K562 (cell line): ENCODE data around the gene CCT3. TPM values are rescaled to one million over a fixed set of nuclear protein-coding genes. Genes with fewer than 3 reads are reported as not detected.

Experiments
- ATAC-seq: fragments of 200-7000 bp; cut with Tn5 transposase; 3 replicates; pipeline ENCODE4 v1.9.1; 2020; ENCODE audit warnings: moderate library complexity
- BruUV-seq: library from RNA; stranded (reverse); fragments of 400-500 nt; replicated peaks from 2 replicates; lab custom pipeline; 2021; lab: Mats Ljungman, UMichigan
- CTCF ChIA-PET: fragments of 300-600 bp; formaldehyde crosslinking; extraction: SDS; loops from one replicate; lab custom pipeline; 2021; ENCODE audit warnings: low intra/inter-chr PET ratio; lab: Yijun Ruan, JAX
- POLR2A ChIA-PET: fragments of 300-600, 350-650 bp; sonication (Branson Sonifier 250); formaldehyde crosslinking; extraction: SDS; loops from one replicate; lab custom pipeline; 2021; ENCODE audit warnings: antibody characterized with exemption, inconsistent platforms; lab: Yijun Ruan, JAX
- DNase-seq, 4 experiments: peaks; one replicate each; pipeline versions ENCODE4 v3.0.0 to v3.0.0-alpha.2; 2011 to 2018; ENCODE audit warnings: low spot score in 3 of 4, mixed read lengths in 3 of 4; ENCODE audit errors: extremely low read depth in 1 of 4
- FAIRE-seq: peaks from 2 replicates; lab custom pipeline; 2011; peaks lifted over from hg19 to GRCh38; lab: Jason Lieb, UNC
- H2AFZ ChIP-seq: 2 replicates; pipeline ENCODE4 v1.6.0; 2011; ENCODE audit warnings: low read depth, low read length, control low read depth, inconsistent platforms
- H3K27ac ChIP-seq: fragments of 200-600 bp; 3 replicates; pipeline ENCODE4 v1.8.0; 2011; ENCODE audit warnings: low read depth, mild to moderate bottlenecking, control low read depth, inconsistent platforms, low read length, moderate library complexity, mixed read lengths; ENCODE audit errors: extremely low read depth
- H3K27me3 ChIP-seq, 2 experiments: fragments of 300-600 bp in 1 of 2; 2 replicates in 1 of 2; 3 replicates in 1 of 2; pipeline versions ENCODE4 v1.6.0 to v1.8.0; 2011; ENCODE audit warnings: inconsistent platforms in 2 of 2, low read length in 2 of 2, mild to moderate bottlenecking in 1 of 2, mixed read lengths in 1 of 2, moderate library complexity in 1 of 2; ENCODE audit not compliant: control insufficient read depth in 2 of 2, insufficient read depth in 2 of 2
- H3K36me3 ChIP-seq: fragments of 300-600 bp; 3 replicates; pipeline ENCODE4 v1.8.0; 2011; ENCODE audit warnings: mild to moderate bottlenecking, low read length, inconsistent platforms; ENCODE audit not compliant: control insufficient read depth, insufficient read depth
- H3K4me1 ChIP-seq, 2 experiments: fragments of 200-600 bp in 1 of 2; replicated peaks in 1 of 2; 2 replicates in 1 of 2; 3 replicates in 1 of 2; pipeline versions ENCODE4 v1.5.1 to v1.8.0; 2011; ENCODE audit warnings: inconsistent platforms in 2 of 2, low read length in 2 of 2, mild to moderate bottlenecking in 1 of 2, mixed read lengths in 1 of 2, moderate library complexity in 1 of 2; ENCODE audit not compliant: control insufficient read depth in 2 of 2, insufficient read depth in 2 of 2
- H3K4me2 ChIP-seq: 2 replicates; pipeline ENCODE4 v1.6.1; 2011; ENCODE audit warnings: low read length, control low read depth, inconsistent platforms, mixed read lengths; ENCODE audit not compliant: insufficient read depth
- H3K4me3 ChIP-seq: fragments of 200-600 bp; sonication (generic), shearing (Covaris generic); 2 replicates; pipeline ENCODE4 v1.5.1; 2016; ENCODE audit warnings: control low read depth, inconsistent platforms
- H3K79me2 ChIP-seq: fragments of 200-600 bp; 3 replicates; pipeline ENCODE4 v1.8.0; 2011; ENCODE audit warnings: low read length, inconsistent platforms; ENCODE audit not compliant: control insufficient read depth, insufficient read depth
- H3K9ac ChIP-seq, 2 experiments: 2 replicates each; pipeline versions ENCODE4 v1.6.0 to v1.6.1; 2011; ENCODE audit warnings: low read depth in 2 of 2, low read length in 2 of 2, control low read depth in 1 of 2, inconsistent platforms in 1 of 2, mild to moderate bottlenecking in 1 of 2, mixed read lengths in 1 of 2; ENCODE audit not compliant: insufficient read depth in 1 of 2
- H3K9me1 ChIP-seq: one replicate; pipeline ENCODE4 v1.6.0; 2011; ENCODE audit warnings: inconsistent platforms, mild to moderate bottlenecking, low read length, moderate library complexity; ENCODE audit not compliant: control insufficient read depth, insufficient read depth
- H3K9me3 ChIP-seq: replicated peaks from 2 replicates; pipeline ENCODE4 v1.5.1; 2011; ENCODE audit warnings: low read depth, low read length, inconsistent platforms; ENCODE audit not compliant: control insufficient read depth, insufficient read depth
- H4K20me1 ChIP-seq: replicated peaks from 2 replicates; pipeline ENCODE4 v1.6.1; 2011; ENCODE audit warnings: low read length, inconsistent platforms, mixed read lengths; ENCODE audit not compliant: control insufficient read depth, insufficient read depth
- DACH1 ChIP-seq: fragments of 450-650 bp; IDR thresholded peaks from 2 replicates; pipeline ENCODE4 v1.6.1; 2018; ENCODE audit not compliant: partially characterized antibody
- DNMT1 ChIP-seq: fragments of 450-650 bp; IDR thresholded peaks from 2 replicates; pipeline ENCODE4 v1.6.1; 2016; ENCODE audit warnings: antibody characterized with exemption, mild to moderate bottlenecking
- HNRNPLL ChIP-seq: fragments of 200-400 bp; formaldehyde crosslinking; IDR thresholded peaks from 2 replicates; pipeline ENCODE4 v1.6.1; 2017; ENCODE audit warnings: low read length, low read depth, mild to moderate bottlenecking; ENCODE audit not compliant: poor library complexity, severe bottlenecking
- ILK ChIP-seq: fragments of 450-650 bp; IDR thresholded peaks from 2 replicates; pipeline ENCODE4 v1.6.1; 2016; ENCODE audit warnings: missing genetic modification characterization, low read depth, mild to moderate bottlenecking, missing compliant biosample characterization, moderate library complexity, borderline replicate concordance
- MCM5 ChIP-seq: fragments of 450-650 bp; IDR thresholded peaks from 2 replicates; pipeline ENCODE4 v1.6.1; 2016; ENCODE audit warnings: low read depth
- ZBTB17 ChIP-seq: fragments of 450-650 bp; formaldehyde crosslinking; IDR thresholded peaks from 2 replicates; pipeline ENCODE4 v1.4.0; 2020; ENCODE audit warnings: mild to moderate bottlenecking
- WGBS: fragments of 100-300 bp; shearing (Covaris generic); methylation state at CpG from one replicate; pipeline ENCODE4 v1.1.6; 2016; ENCODE audit warnings: low coverage, mixed read lengths; ENCODE audit not compliant: insufficient coverage; ENCODE audit errors: missing lambda C conversion rate; 5-methylcytosine and 5-hydroxymethylcytosine counted together
- in situ Hi-C: fragments of 300-500 bp; cut with MboI; formaldehyde crosslinking; loops from 4 replicates; pipeline ENCODE4 v1.15.0; 2018; ENCODE audit warnings: inconsistent platforms, mixed read lengths
- intact Hi-C: fragments of 100-400 bp; cut with micrococcal nuclease; formaldehyde crosslinking; loops from 2 replicates; pipeline ENCODE4 v1.14.2; 2022
- polyA plus RNA-seq, 8 experiments: library from polyadenylated mRNA; depleted of rRNA in 4 of 8; stranded (reverse) in 5 of 8; unstranded in 3 of 8; fragments of >200 nt; fragmentation: Nextera tagmentation in 2 of 8; fragmentation: Illumina TruSeq in 1 of 8; extraction: Ambion mirVana in 2 of 8; extraction: Trizol in 1 of 8; gene quantifications; 2 replicates each; pipeline versions ENCODE4 v1.2.1 to v1.2.3, GENCODE V29; 2011 to 2014; ENCODE audit warnings: inconsistent platforms in 1 of 8, missing spikeins in 1 of 8
- total RNA-seq, 7 experiments: library from RNA; depleted of rRNA in 6 of 7; stranded (reverse); fragments of >200 nt in 6 of 7; fragmentation: Illumina TruSeq in 2 of 7; extraction: Trizol in 2 of 7; gene quantifications; 2 replicates each; pipeline versions ENCODE4 v1.2.1 to v1.2.3, GENCODE V29; 2011 to 2021; ENCODE audit warnings: low replicate concordance in 1 of 7
- TF ChIP-seq, protein P1 (sequence below), 2 experiments: fragments of 150-350 bp in 1 of 2; IDR thresholded peaks; 2 replicates each; pipeline ENCODE4 v1.6.1; 2012 to 2016; ENCODE audit warnings: low read depth in 2 of 2, low read length in 2 of 2, mild to moderate bottlenecking in 1 of 2, moderate library complexity in 1 of 2
- TF ChIP-seq, protein P2 (sequence below): fragments of 250-450 bp; sonication (Bioruptor Pico); IDR thresholded peaks from 2 replicates; pipeline ENCODE4 v1.5.1; 2021; ENCODE audit warnings: mild to moderate bottlenecking
- TF ChIP-seq, protein P3 (sequence below), 2 experiments: IDR thresholded peaks in 1 of 2; conservative IDR thresholded peaks in 1 of 2; 2 replicates each; pipeline ENCODE4 v1.6.1; 2016; ENCODE audit warnings: low read depth in 2 of 2, mild to moderate bottlenecking in 1 of 2, missing compliant biosample characterization in 1 of 2, missing genetic modification characterization in 1 of 2, moderate library complexity in 1 of 2
- TF ChIP-seq, protein P4 (sequence below), 2 experiments: fragments of 450-650 bp; conservative IDR thresholded peaks; 2 replicates each; pipeline ENCODE4 v1.6.1; 2017; ENCODE audit warnings: mild to moderate bottlenecking in 2 of 2, moderate library complexity in 2 of 2

Gene CCT3
- total and polyA plus RNA-seq, 9 of the 15 experiments (the other 6 are each of a cell fraction or from before 2014, with no cell fraction given): 475 to 1,167 (median 610) TPM

DNA sequence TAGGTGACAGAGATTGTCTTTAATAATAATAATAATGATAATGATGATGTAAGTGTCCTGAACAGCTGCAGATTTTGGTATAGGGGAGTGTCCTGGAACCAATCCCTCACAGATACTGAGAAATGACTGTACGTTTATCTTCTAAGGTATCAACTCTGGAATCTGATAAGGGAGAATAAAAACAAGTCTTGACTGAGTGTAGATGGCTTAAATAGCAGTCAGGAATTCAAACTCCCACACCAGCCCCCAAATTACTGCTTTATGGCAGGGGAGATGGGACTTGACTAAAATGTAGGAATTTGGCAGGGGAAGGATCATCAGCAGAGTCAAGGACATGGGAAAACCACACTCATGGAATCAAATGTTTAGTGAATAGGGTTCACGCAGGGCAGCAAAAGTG, 32.9 kb downstream of the CCT3 start:
- FAIRE-seq (no peak), DNase-seq (no peak), ATAC-seq (no peak)
- Histone ChIP-seq H3K9me1 (no peaks in the 10 kb centered on the region), H3K4me1 (peaks cover 0 to 5% of the 10 kb centered on the region in 2 experiments; a peak in 1 of 5 replicates), H3K9ac (no peak overlapping the region), H3K4me3 (no peak overlapping the region), H3K4me2 (no peak overlapping the region), H2AFZ (no peak overlapping the region), H3K9me3 (no peaks in the 10 kb centered on the region), H4K20me1 (0 out of 2 replicates have a peak, but pooled peaks cover 5% of the 10 kb centered on the region), H3K36me3 (peaks cover 41% of the 10 kb centered on the region), H3K79me2 (no peaks in the 10 kb centered on the region), H3K27ac (no peak overlapping the region), H3K27me3 (no peaks in the 10 kb centered on the region)
- 81% methylated on average over 2 of the region's 2 CpGs for WGBS
- in situ Hi-C loops (no loop called here), intact Hi-C loops (no loop called here)
- ChIA-PET CTCF (no interaction called here), POLR2A (interaction anchor here (0.6 to 1.7 kb wide), 4 partner anchors 8 to 24 kb away, joined by 3 to 4 read pairs (median 3); partner anchors contain the start of gene GLMP)
- BruUV-seq: no TSS peak
- TF ChIP-seq HNRNPLL (no peak), DACH1 (no peak), ILK (no peak), DNMT1 (no peak), MCM5 (no peak), ZBTB17 (CRISPR knock-in tag) (no peak)
- TF ChIP-seq, protein P1, sequence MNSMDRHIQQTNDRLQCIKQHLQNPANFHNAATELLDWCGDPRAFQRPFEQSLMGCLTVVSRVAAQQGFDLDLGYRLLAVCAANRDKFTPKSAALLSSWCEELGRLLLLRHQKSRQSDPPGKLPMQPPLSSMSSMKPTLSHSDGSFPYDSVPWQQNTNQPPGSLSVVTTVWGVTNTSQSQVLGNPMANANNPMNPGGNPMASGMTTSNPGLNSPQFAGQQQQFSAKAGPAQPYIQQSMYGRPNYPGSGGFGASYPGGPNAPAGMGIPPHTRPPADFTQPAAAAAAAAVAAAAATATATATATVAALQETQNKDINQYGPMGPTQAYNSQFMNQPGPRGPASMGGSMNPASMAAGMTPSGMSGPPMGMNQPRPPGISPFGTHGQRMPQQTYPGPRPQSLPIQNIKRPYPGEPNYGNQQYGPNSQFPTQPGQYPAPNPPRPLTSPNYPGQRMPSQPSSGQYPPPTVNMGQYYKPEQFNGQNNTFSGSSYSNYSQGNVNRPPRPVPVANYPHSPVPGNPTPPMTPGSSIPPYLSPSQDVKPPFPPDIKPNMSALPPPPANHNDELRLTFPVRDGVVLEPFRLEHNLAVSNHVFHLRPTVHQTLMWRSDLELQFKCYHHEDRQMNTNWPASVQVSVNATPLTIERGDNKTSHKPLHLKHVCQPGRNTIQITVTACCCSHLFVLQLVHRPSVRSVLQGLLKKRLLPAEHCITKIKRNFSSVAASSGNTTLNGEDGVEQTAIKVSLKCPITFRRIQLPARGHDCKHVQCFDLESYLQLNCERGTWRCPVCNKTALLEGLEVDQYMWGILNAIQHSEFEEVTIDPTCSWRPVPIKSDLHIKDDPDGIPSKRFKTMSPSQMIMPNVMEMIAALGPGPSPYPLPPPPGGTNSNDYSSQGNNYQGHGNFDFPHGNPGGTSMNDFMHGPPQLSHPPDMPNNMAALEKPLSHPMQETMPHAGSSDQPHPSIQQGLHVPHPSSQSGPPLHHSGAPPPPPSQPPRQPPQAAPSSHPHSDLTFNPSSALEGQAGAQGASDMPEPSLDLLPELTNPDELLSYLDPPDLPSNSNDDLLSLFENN (IDR thresholded peaks at IDR 0.05; ENCODE audit: low read depth in 2 of 2, low read length in 2 of 2): no peak
- TF ChIP-seq, protein P2, sequence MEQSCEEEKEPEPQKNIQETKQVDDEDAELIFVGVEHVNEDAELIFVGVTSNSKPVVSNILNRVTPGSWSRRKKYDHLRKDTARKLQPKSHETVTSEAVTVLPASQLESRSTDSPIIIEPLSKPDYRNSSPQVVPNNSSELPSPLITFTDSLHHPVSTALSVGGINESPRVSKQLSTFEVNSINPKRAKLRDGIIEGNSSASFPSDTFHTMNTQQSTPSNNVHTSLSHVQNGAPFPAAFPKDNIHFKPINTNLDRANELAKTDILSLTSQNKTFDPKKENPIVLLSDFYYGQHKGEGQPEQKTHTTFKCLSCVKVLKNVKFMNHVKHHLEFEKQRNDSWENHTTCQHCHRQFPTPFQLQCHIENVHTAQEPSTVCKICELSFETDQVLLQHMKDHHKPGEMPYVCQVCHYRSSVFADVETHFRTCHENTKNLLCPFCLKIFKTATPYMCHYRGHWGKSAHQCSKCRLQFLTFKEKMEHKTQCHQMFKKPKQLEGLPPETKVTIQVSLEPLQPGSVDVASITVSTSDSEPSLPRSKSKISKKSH (CRISPR knock-in tag): no peak
- TF ChIP-seq, protein P3, sequence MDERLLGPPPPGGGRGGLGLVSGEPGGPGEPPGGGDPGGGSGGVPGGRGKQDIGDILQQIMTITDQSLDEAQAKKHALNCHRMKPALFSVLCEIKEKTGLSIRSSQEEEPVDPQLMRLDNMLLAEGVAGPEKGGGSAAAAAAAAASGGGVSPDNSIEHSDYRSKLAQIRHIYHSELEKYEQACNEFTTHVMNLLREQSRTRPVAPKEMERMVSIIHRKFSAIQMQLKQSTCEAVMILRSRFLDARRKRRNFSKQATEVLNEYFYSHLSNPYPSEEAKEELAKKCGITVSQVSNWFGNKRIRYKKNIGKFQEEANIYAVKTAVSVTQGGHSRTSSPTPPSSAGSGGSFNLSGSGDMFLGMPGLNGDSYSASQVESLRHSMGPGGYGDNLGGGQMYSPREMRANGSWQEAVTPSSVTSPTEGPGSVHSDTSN (CRISPR knock-in tag; IDR thresholded peaks at IDR 0.05; ENCODE audit: low read depth): no peak
- TF ChIP-seq, protein P3 (tag; conservative IDR thresholded peaks at IDR 0.05; ENCODE audit: low read depth): no peak
- TF ChIP-seq, protein P4, sequence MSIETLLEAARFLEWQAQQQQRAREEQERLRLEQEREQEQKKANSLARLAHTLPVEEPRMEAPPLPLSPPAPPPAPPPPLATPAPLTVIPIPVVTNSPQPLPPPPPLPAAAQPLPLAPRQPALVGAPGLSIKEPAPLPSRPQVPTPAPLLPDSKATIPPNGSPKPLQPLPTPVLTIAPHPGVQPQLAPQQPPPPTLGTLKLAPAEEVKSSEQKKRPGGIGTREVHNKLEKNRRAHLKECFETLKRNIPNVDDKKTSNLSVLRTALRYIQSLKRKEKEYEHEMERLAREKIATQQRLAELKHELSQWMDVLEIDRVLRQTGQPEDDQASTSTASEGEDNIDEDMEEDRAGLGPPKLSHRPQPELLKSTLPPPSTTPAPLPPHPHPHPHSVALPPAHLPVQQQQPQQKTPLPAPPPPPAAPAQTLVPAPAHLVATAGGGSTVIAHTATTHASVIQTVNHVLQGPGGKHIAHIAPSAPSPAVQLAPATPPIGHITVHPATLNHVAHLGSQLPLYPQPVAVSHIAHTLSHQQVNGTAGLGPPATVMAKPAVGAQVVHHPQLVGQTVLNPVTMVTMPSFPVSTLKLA (conservative IDR thresholded peaks at IDR 0.05): no peak
